Trophoblast cell (in vitro differentiated cells and primary cell): ENCODE measurements around the gene ATP1B3.

Experiments
- DNase-seq, 2 donors: peaks; one replicate each; pipeline ENCODE4 v3.0.0-alpha.2; 2016
- H2AFZ ChIP-seq: 2 replicates; pipeline ENCODE4 v1.6.1; 2013; ENCODE audit warnings: low read length, moderate library complexity, mild to moderate bottlenecking; ENCODE audit not compliant: insufficient read depth, poor library complexity
- H2AK5ac ChIP-seq: 2 replicates; pipeline ENCODE4 v1.6.1; 2013; ENCODE audit warnings: mild to moderate bottlenecking, low read length
- H2BK120ac ChIP-seq: 2 replicates; pipeline ENCODE4 v1.6.1; 2013; ENCODE audit warnings: low read length, mild to moderate bottlenecking, moderate library complexity; ENCODE audit not compliant: insufficient read depth, poor library complexity
- H2BK12ac ChIP-seq: 2 replicates; pipeline ENCODE4 v1.6.1; 2013; ENCODE audit warnings: mild to moderate bottlenecking, low read length, moderate library complexity
- H2BK5ac ChIP-seq: 2 replicates; pipeline ENCODE4 v1.6.1; 2013; ENCODE audit warnings: low read length, low read depth, moderate library complexity, mild to moderate bottlenecking; ENCODE audit not compliant: poor library complexity
- H3K14ac ChIP-seq: 2 replicates; pipeline ENCODE4 v1.6.1; 2013; ENCODE audit warnings: mild to moderate bottlenecking, low read length
- H3K18ac ChIP-seq: 2 replicates; pipeline ENCODE4 v1.6.1; 2013; ENCODE audit warnings: mild to moderate bottlenecking, low read length
- H3K23ac ChIP-seq: 2 replicates; pipeline ENCODE4 v1.6.1; 2013; ENCODE audit warnings: low read length
- H3K27ac ChIP-seq: 2 replicates; pipeline ENCODE4 v1.5.1; 2013; ENCODE audit warnings: low read depth, mild to moderate bottlenecking, inconsistent platforms, low read length, moderate library complexity
- H3K27me3 ChIP-seq: 2 replicates; pipeline ENCODE4 v1.6.1; 2013; ENCODE audit warnings: inconsistent platforms, mild to moderate bottlenecking, low read length, moderate library complexity; ENCODE audit not compliant: insufficient read depth
- H3K36me3 ChIP-seq, 2 experiments: 1 replicate in 1 of 2; 2 replicates in 1 of 2; pipeline ENCODE4 v1.6.1; 2013; ENCODE audit warnings: low read length in 2 of 2, mild to moderate bottlenecking in 2 of 2, moderate library complexity in 1 of 2; ENCODE audit not compliant: insufficient read depth in 2 of 2, control insufficient read depth in 1 of 2
- H3K4ac ChIP-seq: 2 replicates; pipeline ENCODE4 v1.6.1; 2013; ENCODE audit warnings: low read depth, mild to moderate bottlenecking, low read length, moderate library complexity
- H3K4me1 ChIP-seq, 2 experiments: 1 replicate in 1 of 2; 2 replicates in 1 of 2; pipeline ENCODE4 v1.6.1; 2013; ENCODE audit warnings: low read length in 2 of 2, mild to moderate bottlenecking in 2 of 2, moderate library complexity in 1 of 2; ENCODE audit not compliant: insufficient read depth in 2 of 2, control insufficient read depth in 1 of 2
- H3K4me2 ChIP-seq: 2 replicates; pipeline ENCODE4 v1.6.1; 2013; ENCODE audit warnings: inconsistent platforms, mild to moderate bottlenecking, low read length, moderate library complexity
- H3K4me3 ChIP-seq: 2 replicates; pipeline ENCODE4 v1.5.1; 2013; ENCODE audit warnings: mild to moderate bottlenecking, low read depth, low read length, inconsistent platforms
- H3K79me1 ChIP-seq: one replicate; pipeline ENCODE4 v1.6.1; 2013; ENCODE audit warnings: low read length
- H3K79me2 ChIP-seq: 2 replicates; pipeline ENCODE4 v1.6.1; 2013; ENCODE audit warnings: low read length, mild to moderate bottlenecking; ENCODE audit not compliant: control insufficient read depth, insufficient read depth, poor library complexity
- H3K9ac ChIP-seq: 2 replicates; pipeline ENCODE4 v1.6.1; 2013; ENCODE audit warnings: mild to moderate bottlenecking, low read length
- H3K9me3 ChIP-seq: 2 replicates; pipeline ENCODE4 v1.6.1; 2013; ENCODE audit warnings: low read depth, mild to moderate bottlenecking, control low read depth, inconsistent platforms, low read length; ENCODE audit not compliant: insufficient read depth
- H4K12ac ChIP-seq: 2 replicates; pipeline ENCODE4 v1.6.1; 2013; ENCODE audit warnings: low read depth, mild to moderate bottlenecking, low read length, moderate library complexity
- H4K8ac ChIP-seq: 2 replicates; pipeline ENCODE4 v1.6.1; 2013; ENCODE audit warnings: low read depth, mild to moderate bottlenecking, low read length, moderate library complexity
- H4K91ac ChIP-seq: one replicate; pipeline ENCODE4 v1.6.1; 2013; ENCODE audit warnings: low read depth, mild to moderate bottlenecking, low read length, moderate library complexity
- WGBS: extraction: QIAGEN DNeasy Blood & Tissue Kit; methylation state at CpG from one replicate; pipeline ENCODE4 v1.1.7; 2013; ENCODE audit warnings: missing lambda C conversion rate; ENCODE audit not compliant: insufficient read length, insufficient coverage; ENCODE audit errors: extremely low coverage; 5-methylcytosine and 5-hydroxymethylcytosine counted together

The ATP1B3 gene

GRCh38 chr3:141844108-141844507 is 32.3 kb upstream of the ATP1B3 start:
- Histone ChIP-seq H4K8ac (no peak overlapping the region), H3K4ac (no peak overlapping the region), H3K27ac (no peak overlapping the region), H4K12ac (no peak overlapping the region), H3K27me3 (no peaks in the 10 kb centered on the region), H3K4me1 (peaks cover 0 to 2% of the 10 kb centered on the region in 2 experiments), H4K91ac (no peak overlapping the region), H3K14ac (no peak overlapping the region), H2BK12ac (no peak overlapping the region), H3K9me3 (no peaks in the 10 kb centered on the region), H3K23ac (no peak overlapping the region), H2AK5ac (no peak overlapping the region), H3K18ac (no peak overlapping the region), H3K79me2 (no peaks in the 10 kb centered on the region), H3K9ac (no peak overlapping the region), H2BK5ac (no peak overlapping the region), H2BK120ac (no peak overlapping the region), H3K79me1 (no peaks in the 10 kb centered on the region), H3K36me3 (no peaks in the 10 kb centered on the region), H3K4me2 (no peak overlapping the region), H2AFZ (no peak overlapping the region), H3K4me3 (no peak overlapping the region)
- no CpG with 5 or more reads among the region's 1 CpG for WGBS
- no peak for DNase-seq

GRCh38 chr3:141844812-141845211 is 31.6 kb upstream of the ATP1B3 start:
- Histone ChIP-seq H2AK5ac (no peak overlapping the region), H2AFZ (no peak overlapping the region), H2BK120ac (no peak overlapping the region), H3K79me2 (no peaks in the 10 kb centered on the region), H3K79me1 (no peaks in the 10 kb centered on the region), H3K9me3 (no peaks in the 10 kb centered on the region), H3K4me3 (no peak overlapping the region), H3K4me2 (no peak overlapping the region), H3K9ac (no peak overlapping the region), H3K27ac (no peak overlapping the region), H3K23ac (no peak overlapping the region), H3K27me3 (no peaks in the 10 kb centered on the region), H3K14ac (no peak overlapping the region), H4K12ac (no peak overlapping the region), H2BK12ac (no peak overlapping the region), H3K36me3 (no peaks in the 10 kb centered on the region), H3K4ac (no peak overlapping the region), H4K8ac (no peak overlapping the region), H3K18ac (no peak overlapping the region), H4K91ac (no peak overlapping the region), H2BK5ac (no peak overlapping the region), H3K4me1 (peaks cover 0 to 2% of the 10 kb centered on the region in 2 experiments)
- DNase-seq: no peak
- no CpG with 5 or more reads among the region's 2 CpGs for WGBS

GRCh38 chr3:141845407-141846049 is 30.9 kb upstream of the ATP1B3 start:
- H4K12ac ChIP-seq: no peak overlapping the region
- H2BK5ac ChIP-seq: no peak overlapping the region
- no CpG with 5 or more reads among the region's 5 CpGs for WGBS
- H3K9me3 ChIP-seq: no peaks in the 10 kb centered on the region
- no peak overlapping the region for H3K9ac ChIP-seq
- H3K14ac ChIP-seq: no peak overlapping the region
- no peak overlapping the region for H4K8ac ChIP-seq
- no peak overlapping the region for H2BK120ac ChIP-seq
- no peak overlapping the region for H3K4ac ChIP-seq
- no peak overlapping the region for H3K23ac ChIP-seq
- H3K4me1 ChIP-seq: peaks cover 0 to 2% of the 10 kb centered on the region in 2 experiments
- H3K4me2 ChIP-seq: no peak overlapping the region
- no peak overlapping the region for H3K18ac ChIP-seq
- no peak for DNase-seq
- H2AFZ ChIP-seq: no peak overlapping the region
- no peak overlapping the region for H3K27ac ChIP-seq
- no peaks in the 10 kb centered on the region for H3K79me1 ChIP-seq
- no peak overlapping the region for H4K91ac ChIP-seq
- H2AK5ac ChIP-seq: no peak overlapping the region
- H3K27me3 ChIP-seq: no peaks in the 10 kb centered on the region
- no peaks in the 10 kb centered on the region for H3K36me3 ChIP-seq
- H3K79me2 ChIP-seq: no peaks in the 10 kb centered on the region
- H3K4me3 ChIP-seq: no peak overlapping the region
- no peak overlapping the region for H2BK12ac ChIP-seq

DNA sequence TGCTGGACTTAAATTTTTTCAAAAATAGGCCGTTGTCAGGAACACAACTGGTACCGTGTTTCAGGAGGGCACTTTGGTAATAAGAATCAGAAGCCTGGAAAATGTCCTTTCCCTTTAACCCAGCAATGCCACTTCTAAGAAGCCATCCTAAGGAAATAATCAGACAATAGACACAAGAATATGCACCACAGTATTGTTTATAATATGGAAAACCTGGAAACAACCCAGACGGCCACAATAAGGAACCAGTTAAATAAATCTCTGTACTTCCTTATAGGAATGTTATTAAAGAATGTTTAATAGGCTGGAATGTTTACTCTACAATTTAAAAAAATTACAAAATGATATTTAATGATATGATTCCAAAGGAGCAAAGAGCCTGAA is 30.4 kb upstream of the ATP1B3 start:
- Histone ChIP-seq H4K91ac (no peak overlapping the region), H3K23ac (no peak overlapping the region), H3K18ac (no peak overlapping the region), H2BK12ac (no peak overlapping the region), H3K79me2 (no peaks in the 10 kb centered on the region), H4K12ac (no peak overlapping the region), H4K8ac (no peak overlapping the region), H3K4ac (no peak overlapping the region), H3K79me1 (no peaks in the 10 kb centered on the region), H2AFZ (no peak overlapping the region), H3K4me1 (peaks cover 0 to 2% of the 10 kb centered on the region in 2 experiments), H3K9me3 (no peaks in the 10 kb centered on the region), H2AK5ac (no peak overlapping the region), H3K36me3 (no peaks in the 10 kb centered on the region), H2BK5ac (no peak overlapping the region), H2BK120ac (no peak overlapping the region), H3K27me3 (no peaks in the 10 kb centered on the region), H3K4me2 (no peak overlapping the region), H3K9ac (no peak overlapping the region), H3K14ac (no peak overlapping the region), H3K27ac (no peak overlapping the region), H3K4me3 (no peak overlapping the region)
- no peak for DNase-seq
- no CpG with 5 or more reads among the region's 3 CpGs for WGBS
